Neural crest cell (in vitro differentiated cells): ENCODE results near the gene TNFAIP3. TPM values are rescaled to one million over a fixed set of nuclear protein-coding genes. Genes with fewer than 3 reads are reported as not detected.

Experiments
- DNase-seq: peaks from one replicate; pipeline ENCODE4 v3.0.0; 2021; ENCODE audit warnings: low read depth, mixed read lengths, low spot score
- H3K27ac Mint-ChIP-seq: one replicate; pipeline ENCODE4 v1.8.0; 2021; ENCODE audit warnings: mild to moderate bottlenecking, mixed read lengths; ENCODE audit not compliant: unreplicated experiment
- H3K27me3 Mint-ChIP-seq: 2 replicates; pipeline ENCODE4 v1.8.0; 2021; ENCODE audit warnings: low read depth, mild to moderate bottlenecking, mixed read lengths
- H3K36me3 Mint-ChIP-seq: 2 replicates; pipeline ENCODE4 v1.8.0; 2021; ENCODE audit warnings: low read depth, mild to moderate bottlenecking, mixed read lengths
- H3K4me1 Mint-ChIP-seq: 2 replicates; pipeline ENCODE4 v1.8.0; 2021; ENCODE audit warnings: mixed read lengths
- H3K4me3 Mint-ChIP-seq: one replicate; pipeline ENCODE4 v1.8.0; 2021; ENCODE audit warnings: mild to moderate bottlenecking, mixed read lengths
- H3K9me3 Mint-ChIP-seq: 2 replicates; pipeline ENCODE4 v1.8.0; 2021; ENCODE audit warnings: mixed read lengths
- CTCF ChIP-seq: fragments of 200-600 bp; sonication (generic); conservative IDR thresholded peaks from 2 replicates; pipeline ENCODE4 v1.5.0; 2021; ENCODE audit warnings: antibody characterized with exemption, mild to moderate bottlenecking
- total RNA-seq: library from RNA; stranded (reverse); gene quantifications from 2 replicates; pipeline ENCODE4 v1.2.1, GENCODE V29; 2021

The TNFAIP3 gene
- total RNA-seq, 1 donor from 2014 or later, result 2.9 TPM

GRCh38 chr6:137827977-137828810 is 38.9 kb upstream of the TNFAIP3 start:
- no peaks in the 10 kb centered on the region for H3K9me3 Mint-ChIP-seq
- H3K4me1 Mint-ChIP-seq, result peaks cover 15% of the 10 kb centered on the region

DNA sequence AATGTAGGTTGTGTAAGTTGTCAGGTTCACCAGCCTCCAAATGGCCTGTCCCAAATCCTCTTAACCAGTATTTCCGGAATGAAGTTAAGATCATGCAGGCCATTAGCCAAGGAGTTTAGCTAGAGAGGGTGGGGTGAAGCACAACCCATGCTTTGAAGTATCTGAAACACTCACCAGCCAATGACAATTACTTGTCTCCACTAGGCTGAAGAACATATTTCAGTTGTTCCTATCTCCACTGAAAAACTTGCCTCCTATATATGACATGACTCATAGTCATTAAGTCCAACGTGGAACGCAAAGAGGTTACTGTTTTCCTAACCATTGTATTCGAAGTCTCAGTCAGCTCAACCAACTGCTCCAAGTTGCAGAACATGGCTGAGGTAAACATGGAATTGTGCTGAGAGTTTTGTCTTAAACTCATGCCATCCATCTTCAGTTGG is 37.4 kb upstream of the TNFAIP3 start:
- Mint-ChIP-seq H3K4me3 (no peak overlapping the region), H3K27me3 (no peaks in the 10 kb centered on the region), H3K36me3 (no peaks in the 10 kb centered on the region), H3K4me1 (peaks cover under 1% of the 10 kb centered on the region), H3K27ac (no peak overlapping the region), H3K9me3 (peaks cover 2% of the 10 kb centered on the region)
- TF ChIP-seq CTCF, result no peak
- DNase-seq, result no peak

More at GRCh38 chr6:137827977-137828810, 38.9 kb upstream of the TNFAIP3 start:
- H3K36me3 Mint-ChIP-seq, result no peaks in the 10 kb centered on the region
- DNase-seq, result no peak
- no peak for TF ChIP-seq CTCF
- no peak overlapping the region for H3K4me3 Mint-ChIP-seq
- no peaks in the 10 kb centered on the region for H3K27me3 Mint-ChIP-seq
- H3K27ac Mint-ChIP-seq, result no peak overlapping the region

GRCh38 chr6:137830511-137830911 is 36.5 kb upstream of the TNFAIP3 start:
- H3K4me1 Mint-ChIP-seq, result no peaks in the 10 kb centered on the region
- no peak overlapping the region for H3K4me3 Mint-ChIP-seq
- no peaks in the 10 kb centered on the region for H3K36me3 Mint-ChIP-seq
- no peaks in the 10 kb centered on the region for H3K27me3 Mint-ChIP-seq
- no peak for TF ChIP-seq CTCF
- DNase-seq, result no peak
- H3K27ac Mint-ChIP-seq, result no peak overlapping the region
- H3K9me3 Mint-ChIP-seq, result peaks cover 2% of the 10 kb centered on the region

DNA sequence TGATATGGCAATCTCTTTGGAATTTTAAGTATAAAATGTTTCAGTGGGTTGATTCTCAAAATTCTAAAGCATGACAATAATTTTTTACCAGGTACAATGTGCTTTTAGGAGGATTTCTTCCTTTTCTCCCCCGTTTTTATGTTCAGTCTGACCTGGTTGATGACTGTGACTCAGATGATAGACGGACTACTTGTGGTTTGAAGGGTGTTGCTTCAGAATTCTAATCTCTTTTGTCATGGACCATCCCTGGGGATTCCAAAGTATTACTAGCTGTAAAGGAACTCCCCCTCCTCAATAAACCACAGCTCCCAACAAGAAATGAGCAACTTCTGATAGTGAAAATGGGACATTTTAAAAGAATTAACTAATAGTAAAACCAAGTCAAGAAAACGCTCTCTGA is 34.9 kb upstream of the TNFAIP3 start:
- H3K27ac Mint-ChIP-seq, result no peak overlapping the region
- H3K9me3 Mint-ChIP-seq, result peaks cover 2% of the 10 kb centered on the region
- H3K4me3 Mint-ChIP-seq, result no peak overlapping the region
- H3K27me3 Mint-ChIP-seq, result no peaks in the 10 kb centered on the region
- TF ChIP-seq CTCF, result no peak
- no peaks in the 10 kb centered on the region for H3K4me1 Mint-ChIP-seq
- DNase-seq, result no peak
- no peaks in the 10 kb centered on the region for H3K36me3 Mint-ChIP-seq

DNA sequence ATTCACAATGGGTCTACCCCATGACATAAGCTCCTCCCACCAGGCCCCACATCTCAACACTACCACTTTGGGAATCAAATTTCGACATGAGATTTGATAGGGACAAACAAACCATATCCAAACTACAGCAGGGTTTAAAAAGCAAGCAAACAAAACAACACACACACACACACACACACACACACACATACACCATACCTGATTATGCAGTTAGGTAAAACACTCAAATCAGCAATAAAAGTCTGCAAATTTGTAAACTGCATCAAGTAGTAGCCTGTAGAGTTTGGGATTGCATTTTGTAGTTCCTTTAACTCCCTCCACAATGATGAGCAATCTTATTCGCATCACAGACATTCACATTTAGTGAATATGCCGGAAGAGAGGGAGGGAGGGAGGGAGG is 32.6 kb upstream of the TNFAIP3 start:
- no peak overlapping the region for H3K27ac Mint-ChIP-seq
- no peaks in the 10 kb centered on the region for H3K27me3 Mint-ChIP-seq
- no peak for TF ChIP-seq CTCF
- H3K9me3 Mint-ChIP-seq, result peaks cover 14% of the 10 kb centered on the region
- no peak overlapping the region for H3K4me3 Mint-ChIP-seq
- peaks cover 4% of the 10 kb centered on the region for H3K36me3 Mint-ChIP-seq
- no peak for DNase-seq
- H3K4me1 Mint-ChIP-seq, result no peaks in the 10 kb centered on the region
